GM23338 (cell line): Measurements from ENCODE around the gene WSB2.

Source experiments
- CREB1 ChIP-seq: fragments of 250-450 bp; sonication (Bioruptor Pico); IDR thresholded peaks from 2 replicates; pipeline ENCODE4 v1.5.0; 2020; ENCODE audit warnings: low read depth, mild to moderate bottlenecking, moderate library complexity
- CTCF ChIP-seq, 2 experiments: fragments of 200-600 bp in 1 of 2; sonication (generic) in 1 of 2; conservative IDR thresholded peaks; 2 replicates each; pipeline versions ENCODE4 v1.5.1 to v1.6.1; 2016 to 2017; ENCODE audit warnings: antibody characterized with exemption in 2 of 2, low read depth in 2 of 2, mild to moderate bottlenecking in 2 of 2, moderate library complexity in 1 of 2
- ETS1 ChIP-seq: IDR thresholded peaks from 2 replicates; pipeline ENCODE4 v1.6.1; 2016; ENCODE audit warnings: antibody characterized with exemption
- EZH2 ChIP-seq: fragments of 200-600 bp; sonication (generic); IDR thresholded peaks from one replicate; pipeline ENCODE4 v1.8.0; 2017; ENCODE audit warnings: antibody characterized with exemption, mild to moderate bottlenecking, low read depth; ENCODE audit not compliant: unreplicated experiment
- EZH2phosphoT487 ChIP-seq: fragments of 200-600 bp; sonication (generic); IDR thresholded peaks from one replicate; pipeline ENCODE4 v1.8.1; 2018; ENCODE audit warnings: antibody characterized with exemption; ENCODE audit not compliant: unreplicated experiment
- JUNB ChIP-seq: IDR thresholded peaks from one replicate; pipeline ENCODE4 v1.6.1; 2016; ENCODE audit warnings: antibody characterized with exemption; ENCODE audit not compliant: unreplicated experiment
- NANOG ChIP-seq: IDR thresholded peaks from 2 replicates; pipeline ENCODE4 v1.6.1; 2016; ENCODE audit warnings: antibody characterized with exemption, borderline replicate concordance
- POLR2AphosphoS5 ChIP-seq: IDR thresholded peaks from 2 replicates; pipeline ENCODE4 v1.6.1; 2016; ENCODE audit warnings: antibody characterized with exemption, low read depth
- REST ChIP-seq: IDR thresholded peaks from one replicate; pipeline ENCODE4 v1.6.1; 2018; ENCODE audit warnings: antibody characterized with exemption; ENCODE audit not compliant: unreplicated experiment
- STAT1 ChIP-seq: IDR thresholded peaks from one replicate; pipeline ENCODE4 v1.6.1; 2016; ENCODE audit warnings: antibody characterized with exemption; ENCODE audit not compliant: unreplicated experiment
- ZNF114 ChIP-seq: fragments of 250-450 bp; sonication (Bioruptor Pico); IDR thresholded peaks from 2 replicates; pipeline ENCODE4 v1.5.0; 2020; ENCODE audit warnings: mild to moderate bottlenecking, moderate library complexity
- ZNF331 ChIP-seq: fragments of 250-450 bp; sonication (Bioruptor Pico); IDR thresholded peaks from 2 replicates; pipeline ENCODE4 v1.5.0; 2020; ENCODE audit warnings: low read depth, mild to moderate bottlenecking, moderate library complexity
- ZNF462 ChIP-seq: fragments of 250-450 bp; sonication (Bioruptor Pico); IDR thresholded peaks from 2 replicates; pipeline ENCODE4 v1.5.0; 2020; ENCODE audit warnings: mild to moderate bottlenecking, moderate library complexity

GRCh38 chr12:118089782-118090181 is 28.8 kb upstream of the WSB2 start:
- TF ChIP-seq CTCF (conservative IDR thresholded peaks at IDR 0.05; ENCODE audit: low read depth in 2 of 2) (no peak), EZH2phosphoT487 (no peak), POLR2AphosphoS5 (no peak), JUNB (no peak), EZH2 (no peak), REST (no peak), CREB1 (CRISPR knock-in tag) (no peak), ETS1 (no peak), ZNF331 (CRISPR knock-in tag) (no peak), NANOG (no peak), STAT1 (no peak), ZNF462 (CRISPR knock-in tag) (no peak), ZNF114 (CRISPR knock-in tag) (no peak)
